Activated T-cell treated with anti-CD3 and anti-CD28 coated beads for 48 hours (primary cell): ENCODE results near the gene RHBDF2.

ENCODE experiments used
- DNase-seq: peaks from one replicate; pipeline ENCODE4 v3.0.0-alpha.2; 2020; ENCODE audit warnings: low read depth

Gene RHBDF2

DNA sequence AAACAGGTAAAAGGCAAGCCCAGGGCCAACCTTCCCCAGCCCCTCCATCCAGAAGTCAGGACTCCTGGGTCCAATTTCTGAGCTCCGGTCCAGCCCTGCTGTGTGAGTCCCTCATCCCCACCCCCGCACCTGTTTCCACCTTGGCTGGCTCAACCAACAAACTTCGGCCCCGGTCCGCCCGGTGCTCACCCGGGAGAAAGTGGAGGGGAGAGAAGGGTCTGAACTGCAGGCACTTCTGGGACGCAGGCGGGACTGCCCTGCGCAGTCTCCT, 541 bp downstream of the RHBDF2 start:
- no peak for DNase-seq

DNA sequence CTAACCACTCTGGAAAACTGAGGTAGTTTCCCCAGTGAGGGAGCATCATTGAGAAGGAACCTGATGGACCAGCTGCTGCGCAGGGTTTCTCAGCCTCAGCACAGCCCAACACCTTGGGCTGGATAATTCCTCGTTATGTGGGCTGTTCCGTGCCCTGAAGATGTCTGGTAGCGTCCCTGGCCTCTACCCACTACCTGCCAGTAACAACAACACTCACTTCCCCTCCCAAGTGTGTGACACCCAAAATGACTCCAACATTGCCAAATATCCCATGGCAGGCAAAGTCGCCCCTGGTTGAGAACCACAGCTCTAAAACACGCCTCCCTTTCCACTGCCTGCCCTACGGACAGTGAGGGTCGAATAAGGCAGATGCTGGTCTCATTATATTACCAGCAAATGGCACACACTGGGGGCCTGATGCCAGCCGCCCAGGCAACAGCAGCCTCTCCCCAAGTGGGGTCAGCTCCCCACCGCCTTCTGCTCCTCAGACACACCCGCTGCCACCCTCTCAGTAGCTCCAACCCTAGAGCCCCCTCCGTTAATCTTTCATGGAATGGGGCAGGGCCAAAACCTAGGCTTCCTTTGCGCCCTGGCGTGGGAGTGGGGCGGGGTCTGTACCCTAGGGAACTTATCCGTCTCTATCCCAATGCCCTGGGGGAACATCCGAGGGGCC, 1.0 kb downstream of the RHBDF2 start:
- no peak for DNase-seq

DNA sequence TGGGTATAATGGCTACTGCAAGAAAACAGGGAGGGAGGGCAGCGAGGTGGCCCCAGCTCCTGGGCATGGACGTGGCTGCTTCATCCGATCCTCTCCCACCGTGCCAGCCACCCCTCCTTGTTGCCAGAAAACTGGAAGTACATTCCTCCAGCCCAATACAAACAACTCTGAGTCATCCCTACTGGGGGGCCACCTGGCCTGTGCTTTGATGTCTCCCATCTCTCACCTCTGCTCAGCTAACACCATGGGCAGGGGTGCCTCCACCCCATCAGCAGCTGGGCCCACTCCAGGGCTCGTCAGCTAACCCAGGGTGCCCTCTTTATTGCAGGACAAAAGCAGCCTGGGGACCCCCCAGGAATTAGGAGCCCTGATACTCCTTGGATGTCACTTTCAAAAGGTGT, 2.0 kb downstream of the RHBDF2 start:
- DNase-seq = no peak

DNA sequence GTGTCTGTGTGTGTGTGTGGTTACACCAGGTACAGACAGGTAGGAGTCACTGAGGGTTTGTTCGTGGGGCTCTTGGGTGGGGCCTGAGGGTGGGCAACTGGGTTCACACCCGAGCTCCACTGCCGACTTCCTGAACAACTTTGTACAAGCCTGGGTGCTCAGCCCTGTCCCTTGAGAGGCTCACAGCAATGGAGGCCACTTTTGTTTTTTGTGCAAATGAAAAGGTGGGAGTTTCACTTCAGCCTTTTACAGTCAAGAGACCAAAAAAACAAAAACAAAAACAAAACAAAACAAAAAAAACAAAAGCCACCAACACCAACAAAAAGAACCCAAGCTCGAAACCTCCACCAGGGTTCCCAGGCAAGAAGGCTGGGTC, 2.4 kb downstream of the RHBDF2 start:
- DNase-seq = no peak

DNA sequence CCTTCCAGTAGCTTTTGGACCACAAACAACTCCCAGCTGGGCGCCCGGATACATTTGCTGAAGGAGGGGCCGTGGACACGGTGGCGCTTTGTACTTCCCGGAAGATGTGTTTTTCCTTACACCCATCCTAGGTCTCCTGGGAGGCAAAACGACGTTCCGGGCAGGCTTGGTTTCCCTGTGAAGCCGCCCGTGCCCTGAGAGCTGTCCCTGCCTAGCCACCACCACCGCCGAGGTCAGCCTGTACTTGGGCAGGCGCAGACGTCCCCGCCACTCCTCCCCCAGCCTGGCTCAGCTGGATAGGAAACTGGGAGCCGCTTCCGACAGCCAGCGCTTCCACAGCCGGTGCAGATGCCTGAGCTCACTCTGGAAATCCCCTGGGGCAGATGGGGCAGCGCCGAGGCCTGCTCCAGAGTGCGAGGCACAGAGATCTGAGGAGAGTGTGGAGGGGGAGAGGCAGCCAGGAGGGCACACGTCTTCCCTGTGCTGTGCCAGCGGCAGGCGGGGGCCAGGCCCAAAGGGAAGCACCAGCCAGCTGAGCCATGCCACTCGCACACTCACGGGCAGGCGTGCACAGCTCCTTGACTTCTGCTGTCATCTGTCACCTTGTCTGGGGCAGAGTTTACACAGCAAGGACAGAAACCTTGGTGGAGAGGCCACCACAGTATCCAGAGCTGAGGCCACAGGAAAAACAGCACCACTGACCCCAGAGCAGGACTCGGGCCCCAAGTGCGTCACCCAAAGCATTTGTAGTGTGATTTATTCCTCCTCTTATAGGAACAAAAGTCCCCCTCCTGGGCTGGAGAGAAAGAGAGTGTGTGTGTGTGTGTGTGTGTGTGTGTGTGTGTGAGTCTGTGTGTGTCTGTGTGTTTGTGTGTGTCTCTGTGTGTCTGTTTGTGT, 3.0 kb downstream of the RHBDF2 start:
- DNase-seq = no peak

DNA sequence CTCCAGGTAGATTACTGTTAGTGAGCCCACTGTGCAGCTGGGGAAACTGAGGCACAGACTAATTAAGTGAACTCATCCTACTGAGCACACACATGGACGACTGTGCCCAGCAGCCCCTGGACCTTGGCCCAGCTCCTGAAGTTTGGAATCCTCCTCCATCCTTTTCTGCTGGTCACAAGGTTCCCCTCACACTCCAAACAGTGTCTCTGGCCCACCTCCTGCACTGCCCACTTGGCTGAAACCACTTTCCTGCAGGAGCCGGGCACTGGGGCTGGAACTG, 3.6 kb downstream of the RHBDF2 start:
- DNase-seq = no peak

DNA sequence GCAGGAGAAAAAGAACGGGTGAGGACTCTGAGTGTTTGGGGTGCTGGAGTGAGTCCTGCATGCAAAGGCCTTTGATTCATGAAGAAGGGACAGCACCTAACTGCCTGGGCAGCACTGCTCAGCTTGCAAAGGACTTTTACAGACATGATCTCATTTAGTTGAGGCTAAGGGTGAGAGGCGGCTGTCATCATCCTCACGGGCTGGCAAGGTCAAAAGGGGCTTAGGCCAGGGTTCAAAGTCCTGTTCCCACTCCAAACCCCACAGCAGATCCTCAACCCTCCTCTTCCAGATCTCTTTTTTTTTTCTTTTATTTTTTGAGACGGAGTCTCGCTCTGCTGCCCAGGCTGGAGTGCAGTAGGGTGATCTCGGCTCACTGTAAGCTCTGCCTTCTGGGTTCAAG, 4.8 kb downstream of the RHBDF2 start:
- DNase-seq = no peak

DNA sequence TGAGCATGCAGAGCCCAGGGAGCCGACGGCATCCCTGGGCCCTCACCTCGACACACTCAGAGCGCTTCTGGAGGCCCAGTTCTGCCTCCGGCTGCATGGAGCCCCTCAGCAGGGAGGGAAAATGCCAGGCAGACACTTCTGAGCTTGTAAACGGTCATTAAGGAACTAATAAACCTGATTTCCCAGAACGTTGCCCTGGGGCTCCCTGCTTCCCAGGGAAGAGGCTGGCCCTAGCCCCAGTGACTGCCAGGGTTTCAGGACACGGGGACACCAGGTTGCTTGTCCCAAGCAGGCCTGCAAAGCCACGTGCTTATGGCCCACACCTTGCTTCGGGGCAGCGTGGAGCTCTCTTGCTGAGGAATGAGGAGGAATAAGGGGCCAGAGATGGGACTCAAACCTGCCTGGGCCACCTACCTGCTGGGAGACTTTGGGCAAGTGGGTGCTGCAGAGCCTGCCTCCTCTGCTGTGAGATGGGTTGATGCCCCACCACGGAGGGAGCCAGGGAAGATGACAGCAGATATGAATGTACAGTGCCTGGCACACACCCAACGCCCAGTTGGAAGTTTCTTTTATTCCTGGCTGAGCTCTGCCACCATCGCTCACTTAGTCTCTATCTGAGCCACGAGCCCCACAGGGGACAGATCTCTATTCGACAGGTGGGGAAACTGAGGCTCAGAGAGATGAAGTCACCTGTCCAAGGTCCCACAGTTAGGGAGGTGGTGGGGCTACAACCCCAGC, 5.4 kb downstream of the RHBDF2 start:
- DNase-seq = no peak

DNA sequence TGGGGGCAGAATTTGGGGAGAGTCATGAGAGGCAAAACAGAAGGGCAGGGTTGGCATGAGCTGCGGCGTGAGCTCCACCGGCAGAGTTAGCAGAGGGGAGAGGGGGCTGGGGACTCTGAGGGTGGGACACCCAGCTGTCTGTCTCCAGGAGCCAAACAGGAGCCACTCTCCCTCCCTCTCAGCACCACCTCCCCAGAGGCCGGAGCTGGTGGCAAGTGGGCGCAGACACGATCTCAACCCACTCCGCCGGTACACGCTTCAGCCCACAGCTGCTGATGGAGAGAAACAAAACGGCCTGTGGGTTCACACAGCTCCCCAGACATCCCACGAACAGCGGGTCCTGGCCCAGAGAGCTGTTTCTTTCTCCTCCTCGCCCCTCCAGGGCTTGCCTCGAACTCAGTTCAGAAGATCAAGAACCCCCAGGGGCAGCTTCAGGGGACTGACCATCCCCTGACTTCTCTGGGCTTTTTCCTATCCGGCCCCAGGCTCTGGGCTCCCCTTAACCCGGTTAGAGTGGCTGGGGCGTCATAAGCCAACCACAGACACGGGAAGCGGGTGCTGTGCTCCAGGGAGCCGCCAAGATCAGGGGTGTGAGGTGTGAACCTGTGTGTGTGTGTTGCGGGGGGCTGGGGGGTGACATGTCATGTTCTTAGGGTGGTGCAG, 7.6 kb downstream of the RHBDF2 start:
- no peak for DNase-seq

DNA sequence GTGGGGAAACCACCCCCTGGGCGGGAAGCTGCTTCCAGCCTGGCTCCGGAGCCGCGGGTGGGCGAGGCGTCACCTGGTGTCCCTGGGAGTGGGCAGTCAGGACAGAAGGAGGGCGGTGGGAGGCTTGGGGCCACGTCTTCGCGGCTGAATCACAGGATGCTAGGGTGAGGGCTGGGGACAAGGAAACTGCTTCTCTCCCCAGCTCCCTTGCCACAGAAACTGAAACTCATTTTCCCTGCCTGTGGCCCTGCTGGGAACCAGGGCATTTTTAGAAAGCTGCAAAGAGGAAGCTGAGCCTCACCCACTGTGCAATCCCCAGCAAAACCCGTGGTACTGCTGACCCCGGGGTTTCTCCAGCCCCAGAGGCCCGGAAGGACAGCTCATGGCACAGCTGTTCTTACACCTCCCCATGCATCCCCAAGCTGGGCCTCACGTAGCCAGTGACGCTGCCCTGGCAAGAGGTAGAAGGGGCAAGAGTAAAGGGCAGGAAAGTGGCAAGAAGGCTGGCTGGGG, 8.2 kb downstream of the RHBDF2 start:
- peak; percentile 40 for DNase-seq

DNA sequence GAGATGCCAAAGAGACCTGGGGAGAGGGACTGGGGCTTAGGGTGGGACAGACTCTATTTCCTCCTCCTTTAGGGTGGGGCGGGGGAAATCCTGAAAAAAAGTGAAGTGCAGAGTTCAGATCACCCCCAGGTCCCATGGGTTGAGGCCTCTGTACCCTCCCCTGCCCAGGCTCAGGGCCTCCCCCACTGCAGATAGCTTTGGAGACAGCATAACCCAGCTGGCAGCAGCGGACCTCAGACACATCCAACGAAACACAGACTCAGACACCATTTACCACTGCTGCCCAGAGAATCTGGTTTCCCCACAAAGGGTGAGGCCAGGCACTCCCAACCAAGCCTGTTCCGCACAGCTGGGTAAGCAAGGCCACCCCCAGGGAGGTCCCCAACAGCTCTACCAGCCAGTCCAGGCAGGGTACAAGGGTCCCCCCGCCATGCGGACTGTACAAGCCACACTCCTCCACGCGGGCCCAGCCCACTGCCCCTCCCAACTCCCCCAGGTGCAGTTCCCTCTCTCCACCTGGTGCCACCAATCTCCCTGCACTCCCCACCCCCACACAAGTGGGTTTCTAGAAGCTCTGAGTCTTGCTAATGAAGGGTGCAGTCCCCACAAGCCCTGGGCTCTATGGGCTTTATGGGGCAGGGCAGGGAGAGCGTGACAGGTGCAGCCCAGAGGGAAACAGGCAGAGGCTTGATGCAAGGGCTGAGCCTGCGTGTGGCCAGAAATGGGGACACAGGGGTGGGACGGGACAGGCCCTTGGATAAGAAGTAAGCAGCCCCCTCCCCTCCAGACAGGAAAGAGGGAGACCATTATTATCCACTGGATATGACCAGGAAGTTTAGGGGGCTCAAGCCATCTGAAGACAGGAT, 8.9 kb downstream of the RHBDF2 start:
- no peak for DNase-seq

DNA sequence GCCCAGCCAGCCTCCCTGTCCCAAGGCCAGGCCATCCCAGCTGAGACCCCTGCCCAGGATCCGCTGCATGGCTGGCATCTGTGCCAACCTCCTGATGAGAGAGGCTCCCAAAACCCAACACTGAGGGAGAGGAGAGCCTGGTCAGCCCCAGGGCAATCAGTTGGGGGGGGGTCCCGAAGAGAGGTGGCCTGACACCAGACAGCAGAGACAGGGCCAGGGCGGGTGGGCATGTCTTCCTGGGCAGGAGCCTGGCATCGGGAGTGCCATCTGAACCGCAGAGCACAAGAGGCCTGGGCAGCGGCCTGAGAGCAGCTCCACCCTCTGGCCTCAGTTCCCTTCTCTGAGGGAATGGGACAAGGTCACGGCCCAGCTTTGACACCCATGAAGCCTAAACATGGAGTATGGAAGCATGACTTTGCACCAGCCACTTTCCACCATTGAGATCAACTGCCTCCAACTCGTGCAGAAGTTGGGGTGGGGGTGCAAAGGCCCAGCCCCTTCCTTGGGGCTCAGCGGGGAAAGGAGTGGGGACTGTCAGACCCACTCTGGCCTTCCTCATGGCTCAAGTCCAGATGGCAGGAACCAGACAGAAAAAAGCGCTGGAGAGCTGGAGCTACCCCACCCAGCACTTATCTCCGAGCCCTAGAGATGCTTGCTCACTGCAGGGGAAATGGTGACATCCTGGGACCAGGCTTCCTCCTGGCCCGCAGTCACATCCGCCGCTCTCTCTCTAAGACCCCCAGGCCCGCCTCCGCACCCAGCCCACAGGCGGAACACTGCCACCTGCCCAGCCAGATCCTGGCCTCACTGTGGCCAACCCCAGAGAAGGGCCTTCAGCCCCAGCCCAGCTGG, 9.7 kb downstream of the RHBDF2 start:
- DNase-seq = no peak

DNA sequence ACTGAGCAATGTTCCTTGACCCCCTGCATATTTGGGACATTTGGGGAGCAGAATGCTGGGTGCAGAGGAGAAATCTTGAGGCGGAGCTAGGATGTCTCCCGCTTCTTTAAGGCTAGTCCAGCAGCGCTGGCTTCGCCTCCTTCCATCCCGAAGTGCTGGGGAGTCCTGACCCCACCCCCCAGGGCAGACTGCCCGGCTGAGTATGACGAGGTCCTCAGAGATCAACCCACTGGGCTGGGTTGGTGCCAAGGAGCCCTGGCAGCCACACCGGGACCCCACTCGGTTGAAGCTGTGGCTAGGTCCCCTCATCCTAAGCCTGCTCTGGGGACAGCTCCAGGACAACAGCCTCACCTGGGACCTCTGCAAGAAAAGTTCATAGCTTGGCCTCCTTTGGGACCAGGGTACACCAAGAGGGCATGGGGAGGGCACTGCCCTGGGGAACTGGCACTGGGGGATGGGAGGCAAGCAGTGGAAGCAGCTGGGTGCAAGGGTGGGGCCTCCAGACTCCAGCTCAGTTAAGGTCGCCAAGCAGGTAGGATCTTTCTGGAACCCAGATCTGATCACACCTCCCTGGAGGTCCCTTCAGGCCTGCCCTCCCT, 11.0 kb downstream of the RHBDF2 start:
- no peak for DNase-seq

DNA sequence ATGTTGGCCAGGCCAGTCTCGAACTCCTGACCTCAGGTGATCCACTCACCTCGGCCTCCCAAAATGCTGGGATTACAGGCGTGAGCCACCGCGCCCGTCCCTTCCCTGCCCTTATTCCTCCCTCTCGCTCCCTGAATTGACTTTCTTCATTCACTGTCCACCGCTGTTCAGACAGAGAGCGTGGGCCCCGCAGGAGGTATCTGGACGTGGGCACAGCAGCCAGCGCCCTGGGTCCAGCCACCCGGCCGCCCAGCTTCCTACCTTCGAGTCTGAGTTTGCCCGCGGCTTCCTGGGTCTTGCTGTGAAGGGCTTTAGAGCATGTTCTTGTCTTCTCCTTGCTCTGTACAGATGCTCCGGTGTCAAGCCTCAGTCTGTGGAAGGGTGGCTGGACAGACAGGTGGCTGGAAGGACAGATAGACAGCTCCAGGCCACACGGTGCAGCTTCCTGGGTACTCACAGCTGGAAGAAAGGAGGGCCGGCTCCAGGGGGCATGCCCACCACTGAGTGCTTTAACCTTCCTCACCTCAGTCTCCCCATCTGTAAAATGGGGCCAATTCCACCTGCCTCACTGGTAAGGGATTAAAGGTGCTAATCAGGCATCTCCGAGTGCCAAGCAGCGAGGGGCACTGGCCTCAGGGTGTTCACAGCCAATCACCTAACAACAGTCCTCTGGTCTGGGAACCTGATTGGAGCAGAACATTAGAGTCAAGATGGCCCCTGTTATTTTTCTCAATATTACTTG, 13.6 kb downstream of the RHBDF2 start:
- no peak for DNase-seq

DNA sequence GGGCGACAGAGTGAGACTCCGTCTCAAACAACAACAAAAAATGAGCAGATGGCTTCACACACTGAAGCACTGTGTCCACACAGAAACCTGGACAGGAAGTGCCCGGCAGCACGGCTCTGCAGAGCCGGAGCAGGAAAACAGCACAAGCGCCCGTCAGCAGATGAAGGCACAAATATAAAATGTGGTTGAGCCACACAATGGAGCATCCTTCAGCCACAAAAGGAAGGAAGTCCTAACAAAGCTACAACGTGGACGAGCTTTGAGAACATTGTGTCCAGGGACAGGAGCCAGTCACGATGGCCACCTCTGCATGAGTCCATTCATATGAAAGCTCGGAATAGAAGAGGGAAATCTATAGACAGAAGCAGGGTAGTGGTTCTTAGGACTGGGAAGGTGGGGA, 15.7 kb downstream of the RHBDF2 start:
- DNase-seq = no peak

DNA sequence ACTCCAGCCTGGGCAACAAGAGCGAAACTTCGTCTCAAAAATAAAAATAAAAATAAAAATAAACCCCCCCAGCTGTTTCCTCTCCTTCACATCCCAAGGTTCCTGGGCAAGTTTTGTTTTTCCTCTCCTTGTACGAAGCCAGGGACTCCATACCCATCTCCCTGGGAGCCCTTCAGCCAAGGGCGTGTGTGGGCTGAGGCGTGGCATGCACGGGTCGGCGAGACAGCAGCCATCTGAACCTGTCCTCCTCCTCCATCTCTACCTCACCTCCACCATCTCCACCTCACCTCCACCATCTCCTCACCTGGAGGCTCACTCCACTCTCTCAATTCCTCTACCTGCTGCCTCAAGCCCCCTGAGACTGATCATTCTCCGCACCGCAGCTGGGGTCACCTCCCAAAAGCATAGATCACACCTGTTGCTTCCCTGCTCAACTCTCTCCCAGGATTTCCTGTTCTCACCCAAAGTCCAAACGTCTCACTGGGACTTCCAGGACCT, 16.9 kb downstream of the RHBDF2 start:
- no peak for DNase-seq

DNA sequence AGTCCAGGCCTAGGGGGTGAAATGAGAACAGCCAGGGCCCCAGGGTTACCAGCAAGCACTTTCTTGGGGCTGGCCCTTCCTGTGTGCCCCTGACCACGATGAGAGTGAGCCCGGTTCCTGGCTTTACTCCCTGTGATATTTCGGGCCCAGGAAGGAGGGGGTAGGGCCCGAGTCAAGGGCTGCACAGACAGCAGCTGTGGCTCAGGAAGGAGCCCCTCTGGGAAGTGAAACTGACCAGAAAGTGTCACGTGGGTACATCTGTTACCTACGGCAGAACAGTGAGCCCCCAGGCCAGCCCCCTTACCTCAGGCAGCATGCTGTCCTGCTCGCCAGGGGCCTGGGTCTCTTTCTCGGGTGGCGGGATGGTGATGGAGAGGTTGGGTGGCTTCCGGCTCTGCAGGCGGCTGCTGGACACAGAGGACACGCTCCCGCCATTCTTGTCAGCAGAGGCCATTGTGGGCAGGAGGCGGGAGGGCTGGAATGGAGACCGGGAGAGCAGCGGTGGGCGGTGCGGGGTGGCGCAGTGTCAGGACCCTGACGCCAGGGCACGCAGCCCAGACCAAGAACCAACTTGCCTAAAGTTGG, 20.1 kb downstream of the RHBDF2 start:
- no peak for DNase-seq

DNA sequence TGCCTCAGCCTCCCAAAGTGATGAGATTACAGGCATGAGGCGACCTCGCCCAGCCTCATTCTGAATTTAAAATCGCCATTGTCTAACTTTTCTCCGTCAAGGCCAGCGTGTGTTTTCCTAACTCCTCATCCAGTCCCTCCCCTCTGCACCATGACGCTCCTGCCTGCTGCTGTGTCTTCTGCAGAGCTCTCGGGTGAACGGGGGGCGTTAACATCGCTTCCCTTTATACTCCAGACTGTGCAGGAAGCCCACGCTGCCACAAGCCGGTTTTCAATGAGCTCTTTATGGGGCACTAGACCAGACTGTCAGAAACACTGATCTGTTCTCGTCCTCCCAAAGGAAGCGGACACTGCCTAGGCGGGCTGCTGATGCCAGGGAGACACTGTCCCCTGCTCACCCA, 20.6 kb downstream of the RHBDF2 start:
- DNase-seq = no peak

DNA sequence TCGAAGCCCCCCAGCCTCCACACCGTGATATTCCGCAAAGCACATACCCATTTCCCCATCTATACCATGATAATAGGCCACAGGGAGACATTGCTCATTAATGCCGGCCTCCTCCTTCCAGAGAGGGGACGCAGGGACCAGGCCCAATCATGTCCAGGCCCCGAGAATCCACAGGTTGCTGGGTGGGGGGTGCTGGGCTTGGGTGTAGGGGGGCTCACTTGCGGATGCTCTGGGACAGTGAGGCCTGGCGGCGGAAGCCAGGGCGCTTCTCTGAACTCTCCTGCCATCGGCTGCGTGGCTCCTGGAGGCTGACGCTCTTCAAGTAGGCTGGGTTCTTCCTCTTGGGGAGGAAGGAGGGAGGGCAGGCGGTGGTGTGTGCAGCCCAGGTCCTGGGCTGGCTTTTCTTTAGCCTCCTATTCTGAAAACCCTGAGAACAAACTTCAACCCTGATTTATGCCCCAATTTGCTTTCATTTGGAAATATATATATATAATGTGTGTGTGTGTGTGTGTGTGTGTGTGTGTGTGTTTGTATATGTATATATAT, 21.6 kb downstream of the RHBDF2 start:
- no peak for DNase-seq
